ENCODE measurements around the gene L1TD1.
"Not testable (repeated sequence)": the region's sequence is repeated elsewhere in the genome, so short reads cannot be mapped to it uniquely, and the experiment has no call there.

Gene L1TD1

DNA sequence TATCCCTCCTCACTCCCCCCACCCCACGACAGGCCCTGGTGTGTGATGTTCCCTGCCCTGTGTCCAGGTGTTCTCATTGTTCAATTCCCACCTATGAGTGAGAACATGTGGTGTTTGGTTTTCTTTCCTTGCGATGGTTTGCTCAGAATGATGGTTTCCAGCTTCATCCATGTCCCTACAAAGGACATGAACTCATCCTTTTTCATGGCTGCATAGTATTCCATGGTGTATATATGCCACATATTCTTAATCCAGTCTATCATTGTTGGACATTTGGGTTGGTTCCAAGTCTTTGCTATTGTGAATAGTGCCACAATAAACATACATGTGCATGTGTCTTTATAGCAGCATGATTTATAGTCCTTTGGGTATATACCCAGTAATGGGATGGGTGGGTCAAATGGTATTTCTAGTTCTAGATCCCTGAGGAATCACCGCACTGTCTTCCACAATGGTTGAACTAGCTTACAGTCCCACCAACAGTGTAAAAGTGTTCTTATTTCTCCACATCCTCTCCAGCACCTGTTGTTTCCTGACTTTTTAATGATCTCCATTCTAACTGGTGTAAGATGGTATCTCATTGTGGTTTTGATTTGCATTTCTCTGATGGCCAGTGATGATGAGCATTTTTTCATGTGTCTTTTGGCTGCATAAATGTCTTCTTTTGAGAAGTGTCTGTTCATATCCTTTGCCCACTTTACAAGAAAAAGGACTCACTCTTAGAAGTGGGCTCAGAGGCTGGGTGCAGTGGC lies 45.2 kb downstream of the L1TD1 start:
- not testable (repeated sequence) for DNase-seq

GRCh38 chr1:62240651-62241370 lies 46.2 kb downstream of the L1TD1 start:
- no peak for DNase-seq

- DNase-seq = no peak
Observed at GRCh38 chr1:62241371-62242131, 46.9 kb downstream of the L1TD1 start.

- DNase-seq = not testable (repeated sequence)
Observed at GRCh38 chr1:62244380-62244779, 49.7 kb downstream of the L1TD1 start.

DNA sequence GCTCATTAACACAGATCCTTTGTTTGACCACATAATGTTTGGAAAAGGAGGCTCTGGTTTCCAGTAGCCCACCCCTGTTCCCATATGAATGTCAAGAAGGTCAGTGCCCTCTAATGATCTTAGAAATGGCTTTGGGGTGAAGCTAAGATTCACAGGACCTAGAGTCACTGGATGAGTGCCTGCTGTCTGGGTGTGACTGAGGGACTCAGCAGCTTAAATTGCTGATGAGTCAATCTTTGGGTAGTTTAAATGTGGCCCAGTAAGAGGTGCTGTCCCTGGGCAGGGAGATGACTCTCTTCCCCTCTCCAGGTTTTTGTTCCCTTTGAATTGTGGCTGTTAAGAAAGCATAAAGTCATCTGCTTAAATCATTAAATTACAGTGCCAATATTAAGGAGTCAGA lies 50.6 kb downstream of the L1TD1 start:
- DNase-seq = no peak

GRCh38 chr1:62247391-62248168 lies 52.9 kb downstream of the L1TD1 start:
- DNase-seq = peak; percentile 62

- no peak for DNase-seq
Observed at GRCh38 chr1:62250126-62250726, 55.6 kb downstream of the L1TD1 start.

GRCh38 chr1:62259551-62259950 lies 64.9 kb downstream of the L1TD1 start:
- DNase-seq = no peak

DNA sequence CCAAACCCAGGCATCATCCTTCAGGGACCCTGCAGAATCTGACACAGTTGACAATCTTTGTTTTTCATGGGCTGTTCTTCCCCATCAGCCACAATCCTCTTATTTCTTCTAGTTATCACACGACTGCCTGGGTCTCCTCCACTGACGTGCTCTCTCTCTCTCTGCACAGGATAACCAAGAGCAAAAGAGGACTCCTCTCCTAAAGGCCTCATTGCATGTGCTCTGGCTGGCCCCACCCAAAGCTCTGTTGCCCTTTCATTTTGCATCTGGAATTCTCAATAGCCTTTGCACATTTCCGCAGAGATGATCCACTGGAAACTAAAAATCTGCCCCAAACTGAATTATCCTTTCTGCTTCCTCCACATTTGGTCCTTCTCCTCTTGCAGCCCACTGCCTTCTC lies 66.0 kb downstream of the L1TD1 start:
- DNase-seq = no peak

Measured in retina (tissue), 1 donor.